ENCODE data around the gene SNCAIP.

SNCAIP gene

DNA sequence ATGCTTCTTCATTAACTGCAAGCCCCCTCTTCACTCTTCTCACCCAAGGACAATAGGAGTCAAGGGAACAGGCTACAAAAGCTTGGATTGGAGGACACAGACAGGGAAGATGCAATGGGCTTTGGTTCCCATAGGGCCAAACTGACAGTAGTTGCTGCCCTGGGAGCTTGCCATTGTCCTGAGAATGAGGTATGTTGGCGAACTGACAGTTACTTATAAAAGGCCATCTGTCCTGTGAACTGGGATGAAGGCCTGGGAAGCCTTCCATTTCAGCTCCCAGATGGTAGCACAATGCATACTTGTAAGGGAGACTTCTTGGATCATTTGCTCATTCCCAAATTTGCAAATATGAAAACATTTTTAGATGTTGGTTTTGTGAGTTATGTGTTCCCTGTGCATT, 88.9 kb downstream of the SNCAIP start:
- ATAC-seq, result no peak

DNA sequence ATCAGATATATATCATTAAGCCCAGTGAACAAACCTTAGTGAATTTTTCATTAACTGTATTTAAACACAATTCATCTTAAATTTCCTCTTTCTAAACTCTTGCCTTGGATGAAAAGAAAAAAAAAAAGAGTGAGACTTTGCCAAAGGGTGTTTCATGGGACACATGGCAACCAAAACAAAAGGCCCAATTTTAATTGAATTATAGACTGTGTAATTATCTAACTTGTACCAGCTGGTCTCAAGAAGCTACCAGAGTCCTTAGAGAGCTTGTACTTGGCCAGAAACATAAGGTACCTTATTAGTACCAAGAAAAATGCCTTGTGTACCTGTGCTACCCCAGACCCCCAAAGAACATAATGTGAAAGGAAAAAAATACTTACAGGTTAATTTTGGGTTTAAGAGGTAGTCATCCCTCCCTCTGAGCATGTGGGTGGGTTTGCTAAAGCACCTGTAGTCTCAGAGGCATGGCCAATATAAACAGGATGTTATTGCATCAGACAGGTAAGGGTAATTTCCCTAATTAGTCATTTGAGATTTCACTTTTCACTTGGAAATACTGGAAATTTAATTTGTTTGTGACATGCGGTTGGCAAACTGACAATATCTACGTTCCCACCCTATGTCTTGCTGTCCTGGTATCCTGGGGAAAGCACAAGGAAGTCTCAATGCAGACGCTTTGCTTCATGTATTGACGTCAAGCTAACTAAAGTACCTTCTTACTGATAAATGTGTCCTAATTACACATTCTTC, 90.1 kb downstream of the SNCAIP start:
- ATAC-seq, result no peak

DNA sequence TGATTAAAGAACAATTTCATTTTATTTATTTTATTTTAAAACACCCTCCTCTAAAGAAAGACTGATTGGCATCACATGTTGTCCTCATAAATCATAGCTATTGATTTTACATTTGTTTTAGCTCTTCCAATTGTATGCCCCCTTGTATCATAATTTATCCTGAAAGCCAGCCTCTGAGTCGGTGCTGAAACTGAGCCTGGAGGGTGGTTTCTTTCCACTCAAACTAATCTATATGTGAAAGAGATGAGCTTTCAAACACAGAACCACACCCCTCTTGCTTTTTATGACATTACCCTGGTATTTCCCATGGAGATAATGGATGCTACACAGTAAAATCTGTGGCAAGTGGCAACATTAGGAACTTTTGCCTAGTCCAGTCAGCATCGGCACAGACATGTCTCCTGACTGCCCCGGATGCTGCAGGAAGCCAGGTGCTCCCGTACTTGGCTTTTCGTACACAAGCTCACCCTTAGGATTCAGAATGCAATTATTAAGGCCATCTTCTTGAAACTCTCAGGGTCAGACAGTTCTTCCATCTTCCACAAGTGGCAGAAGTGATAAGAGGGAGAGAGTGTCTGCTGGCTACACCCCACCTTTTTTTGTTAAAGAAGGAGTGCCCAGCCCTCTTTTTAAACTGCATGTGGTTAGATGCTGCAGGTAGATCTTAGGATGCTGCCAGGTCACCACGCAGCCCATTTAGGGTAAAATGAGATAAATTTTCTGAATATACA, 91.1 kb downstream of the SNCAIP start:
- no peak for ATAC-seq

DNA sequence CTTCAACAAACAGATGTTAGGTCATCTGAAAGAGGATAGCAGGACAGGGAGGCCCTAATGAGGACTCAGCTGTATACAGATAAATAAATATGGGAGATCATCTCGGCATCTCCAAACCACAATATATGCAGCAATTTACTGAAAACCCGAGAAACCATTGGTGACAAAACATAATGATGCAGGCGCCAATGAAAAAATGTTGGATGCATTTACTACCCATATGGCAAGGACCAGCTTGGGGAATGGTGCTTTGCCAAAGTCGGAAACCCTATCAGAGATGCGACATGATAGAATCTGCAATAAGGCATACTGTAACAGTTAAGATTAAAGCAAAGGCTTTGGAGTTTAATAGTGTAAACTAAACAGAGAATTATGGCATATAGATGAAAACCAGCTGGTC, 92.0 kb downstream of the SNCAIP start:
- no peak for ATAC-seq

- no peak for ATAC-seq
These were observed 92.8 kb downstream of the SNCAIP start for GRCh38 chr5:122404653-122405362.

DNA sequence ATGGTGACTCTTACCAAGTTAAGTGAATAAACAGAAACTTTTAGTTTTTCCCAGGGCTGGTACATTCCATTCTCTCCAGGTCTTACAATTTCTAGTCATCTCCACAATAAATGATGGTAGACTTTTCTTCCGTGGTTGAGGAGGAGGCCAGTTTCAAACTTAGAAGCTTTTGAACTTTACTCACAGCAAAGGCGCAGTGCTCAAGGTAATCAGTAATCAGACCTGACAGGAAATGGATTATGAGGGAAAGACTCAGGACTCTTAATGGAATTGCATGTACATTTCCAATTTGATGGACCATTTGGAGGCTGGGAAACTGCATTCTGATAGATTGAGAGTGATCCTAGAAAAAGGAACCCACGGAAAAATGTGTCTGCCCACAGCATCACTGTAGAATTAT, 93.7 kb downstream of the SNCAIP start:
- ATAC-seq, result no peak

- no peak for ATAC-seq
These were observed 94.1 kb downstream of the SNCAIP start for GRCh38 chr5:122406181-122406580.

GRCh38 chr5:122408592-122409224, 96.7 kb downstream of the SNCAIP start:
- no peak for ATAC-seq

GRCh38 chr5:122412966-122413365, 100.9 kb downstream of the SNCAIP start:
- ATAC-seq, result no peak

DNA sequence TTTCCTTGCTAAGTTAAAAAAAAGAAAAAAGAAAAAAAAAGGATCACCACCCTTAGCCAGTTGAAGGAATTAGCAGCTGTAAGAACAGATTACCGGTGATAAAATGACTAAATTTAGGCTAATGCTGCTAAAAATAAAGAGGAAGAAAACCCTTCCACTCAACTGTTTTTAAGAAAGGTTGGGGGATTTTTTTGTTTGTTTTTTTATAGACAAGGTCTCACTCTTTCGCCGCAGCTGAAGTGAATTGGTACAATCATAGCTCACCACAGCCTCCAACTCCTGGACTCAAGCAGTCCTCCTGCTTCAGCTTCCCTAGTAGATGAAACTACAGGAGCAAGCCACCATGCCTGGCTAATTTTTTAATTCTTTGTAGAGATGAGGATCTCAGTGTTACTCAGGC, 101.7 kb downstream of the SNCAIP start:
- no peak for ATAC-seq

GRCh38 chr5:122415030-122415800, 103.2 kb downstream of the SNCAIP start:
- ATAC-seq, result no peak

DNA sequence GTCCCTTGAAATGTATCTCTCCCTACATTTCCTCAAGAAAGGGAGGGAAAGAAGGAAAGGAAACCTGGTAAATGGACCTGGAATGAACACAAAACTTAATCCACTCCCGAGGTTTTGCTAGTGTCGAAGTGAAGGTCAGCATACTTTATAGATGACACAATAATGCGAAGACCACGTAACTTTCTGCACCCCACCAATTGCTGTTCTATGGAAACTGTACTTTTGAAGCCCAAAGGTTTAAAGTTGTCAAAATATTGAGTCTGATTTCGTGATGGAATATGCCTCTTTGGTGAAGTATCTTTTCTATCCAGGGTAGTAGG, 103.7 kb downstream of the SNCAIP start:
- no peak for ATAC-seq

DNA sequence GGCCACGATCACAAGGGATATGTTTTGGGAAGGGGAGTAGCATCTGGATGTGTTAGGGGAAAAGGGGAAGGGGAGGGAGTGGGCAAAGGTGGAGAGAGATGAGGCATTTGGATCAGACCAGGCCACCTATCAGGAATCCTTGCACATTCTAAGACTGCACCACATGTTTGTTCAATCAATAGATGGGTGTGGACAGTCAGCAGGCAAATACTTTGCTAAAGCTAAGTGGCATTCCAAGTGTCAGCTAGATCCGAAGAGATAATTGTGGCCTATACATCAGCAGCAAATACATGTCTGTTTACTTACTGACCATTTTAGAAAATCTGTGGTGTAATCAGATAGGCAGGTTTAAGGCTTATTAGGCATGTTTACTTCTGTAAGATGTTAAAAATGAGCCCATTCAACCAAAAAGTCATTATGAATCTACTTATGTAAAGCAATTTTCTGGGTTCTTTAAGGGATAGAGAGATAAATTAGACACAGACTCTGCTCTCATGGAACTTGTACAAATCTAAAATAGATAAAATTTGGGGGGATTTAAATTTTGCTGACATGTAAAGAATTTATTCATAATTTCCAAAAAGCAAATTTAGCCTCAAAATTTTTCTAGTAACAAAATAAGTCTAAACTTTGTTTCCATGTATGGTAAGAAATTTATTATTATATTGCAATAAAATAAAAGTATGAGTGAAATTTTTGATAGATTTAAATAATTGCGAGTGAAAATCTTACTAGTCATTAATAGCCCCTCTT, 107.3 kb downstream of the SNCAIP start:
- ATAC-seq, result no peak

- no peak for ATAC-seq
These were observed 108.1 kb downstream of the SNCAIP start for GRCh38 chr5:122420091-122420490.

DNA sequence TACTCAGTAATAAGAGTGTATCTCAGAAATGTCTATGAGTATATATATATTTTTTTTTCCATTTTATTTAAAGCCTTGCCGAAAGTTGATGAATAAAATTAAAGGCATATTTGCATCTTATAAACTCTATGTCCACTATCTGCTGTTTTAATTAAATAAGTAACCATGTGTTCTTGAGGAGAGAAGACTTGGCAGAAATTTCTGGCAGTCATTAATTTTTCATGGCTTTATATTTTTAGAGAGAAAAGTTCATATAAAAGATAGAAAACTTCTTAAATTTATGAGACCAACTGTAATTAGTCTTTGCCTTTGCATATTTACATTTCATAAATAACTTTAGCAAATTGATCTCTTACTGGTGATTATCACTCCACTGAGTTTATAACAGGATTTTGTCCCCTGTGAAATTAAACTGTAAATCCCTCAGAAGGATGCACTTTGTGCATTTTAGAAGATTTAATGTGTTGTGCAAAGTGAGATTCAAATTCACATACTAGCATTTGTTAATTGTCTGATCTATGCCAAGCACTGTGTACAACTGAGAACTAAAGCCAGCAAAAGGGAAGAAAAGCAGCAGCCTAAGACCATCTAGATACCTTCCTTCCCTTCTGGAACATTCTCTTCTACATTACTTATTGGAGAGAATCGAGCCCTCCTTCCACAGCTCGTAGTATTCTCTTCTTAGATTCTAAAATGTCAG, 108.7 kb downstream of the SNCAIP start:
- ATAC-seq, result no peak

DNA sequence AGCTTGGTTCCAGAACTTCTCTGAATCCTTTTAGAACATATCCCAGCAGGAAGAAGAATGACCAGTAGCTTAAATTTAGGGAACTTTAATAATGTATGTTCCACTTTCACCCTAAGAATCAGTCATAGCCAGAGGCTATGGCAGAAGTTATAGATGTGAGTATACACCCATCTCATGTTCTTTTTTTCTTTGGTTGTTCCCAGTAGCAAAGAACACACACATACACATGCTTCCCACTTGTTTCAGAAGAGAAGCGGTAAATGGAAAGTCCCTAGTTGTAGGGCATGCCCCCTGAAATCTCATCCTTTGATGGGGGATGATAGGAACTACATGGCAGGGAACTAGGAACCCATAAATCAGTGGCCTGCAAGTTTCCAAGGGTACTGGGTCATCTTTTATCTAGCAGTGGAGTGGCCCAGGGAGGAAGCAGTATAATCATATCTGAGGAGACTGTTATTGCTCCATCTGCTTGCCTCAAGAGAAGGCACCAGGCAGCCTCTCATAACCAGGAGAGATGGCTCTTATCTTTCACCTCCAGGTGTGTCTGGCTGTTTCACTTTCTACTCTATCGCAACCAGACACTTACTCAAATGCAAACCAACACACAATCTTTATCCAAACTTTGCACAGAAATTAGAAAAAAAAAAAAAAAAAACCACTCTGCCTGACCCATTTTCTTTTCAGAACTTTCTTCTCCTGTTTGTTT, 109.5 kb downstream of the SNCAIP start:
- peak in 1 of 2 donors; percentile 13 for ATAC-seq

GRCh38 chr5:122423221-122423620, 111.2 kb downstream of the SNCAIP start:
- no peak for ATAC-seq

GRCh38 chr5:122424132-122424531, 112.1 kb downstream of the SNCAIP start:
- ATAC-seq, result no peak

DNA sequence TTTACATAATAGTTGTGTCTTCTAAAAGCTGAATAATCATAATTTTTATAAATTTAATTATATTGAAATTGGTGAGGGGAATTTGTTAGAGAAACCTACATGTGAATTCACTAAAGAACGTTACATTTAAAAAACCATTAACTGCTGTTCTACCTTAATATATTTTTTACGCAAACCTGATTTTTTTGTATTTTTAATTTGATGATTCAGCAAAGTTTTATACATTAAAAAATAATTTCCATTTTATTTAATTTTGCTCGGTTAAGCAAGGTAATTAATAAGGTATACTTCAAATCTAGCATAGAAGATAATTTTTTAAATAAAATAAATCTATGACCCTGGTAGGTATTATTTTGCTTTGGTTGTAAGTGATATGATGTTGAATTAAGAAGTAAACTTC, 114.3 kb downstream of the SNCAIP start:
- ATAC-seq, result no peak

DNA sequence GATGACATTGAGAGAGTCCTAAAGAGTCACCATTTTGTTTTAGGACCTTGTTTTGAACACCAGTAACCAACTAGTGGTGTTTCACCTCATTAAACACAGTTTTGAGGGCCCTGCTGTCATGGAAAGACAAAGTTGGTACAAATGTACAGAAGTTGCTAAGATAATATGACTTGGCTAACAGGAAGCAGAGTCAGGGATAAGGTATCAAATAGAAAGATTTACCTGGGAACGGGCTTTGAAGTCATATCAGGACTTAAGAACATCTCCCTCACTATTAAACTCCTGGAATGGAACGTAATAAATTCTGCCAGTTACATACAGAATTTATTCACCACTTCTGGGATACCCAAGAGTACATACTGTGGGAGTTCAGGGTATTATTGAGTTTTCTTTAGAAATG, 115.6 kb downstream of the SNCAIP start:
- no peak for ATAC-seq
